LNCaP clone FGC (cell line): Measurements from ENCODE around the gene RNF144A.
A peak's percentile ranks its signal among the peaks of the same experiment; 100 is the strongest.

Source experiments
- DNase-seq: peaks from one replicate; pipeline ENCODE4 v3.0.0-alpha.2; 2011; ENCODE audit warnings: low read depth
- H3K4me3 ChIP-seq: 2 replicates; pipeline ENCODE4 v1.5.1; 2011; ENCODE audit warnings: mild to moderate bottlenecking, low read depth, low read length, control low read depth
- TF ChIP-seq, protein P1 (sequence below): IDR thresholded peaks from 2 replicates; pipeline ENCODE4 v1.5.1; 2012; ENCODE audit warnings: mild to moderate bottlenecking; ENCODE audit not compliant: control insufficient read depth, insufficient read depth; ENCODE audit errors: extremely low read depth

RNF144A gene

DNA sequence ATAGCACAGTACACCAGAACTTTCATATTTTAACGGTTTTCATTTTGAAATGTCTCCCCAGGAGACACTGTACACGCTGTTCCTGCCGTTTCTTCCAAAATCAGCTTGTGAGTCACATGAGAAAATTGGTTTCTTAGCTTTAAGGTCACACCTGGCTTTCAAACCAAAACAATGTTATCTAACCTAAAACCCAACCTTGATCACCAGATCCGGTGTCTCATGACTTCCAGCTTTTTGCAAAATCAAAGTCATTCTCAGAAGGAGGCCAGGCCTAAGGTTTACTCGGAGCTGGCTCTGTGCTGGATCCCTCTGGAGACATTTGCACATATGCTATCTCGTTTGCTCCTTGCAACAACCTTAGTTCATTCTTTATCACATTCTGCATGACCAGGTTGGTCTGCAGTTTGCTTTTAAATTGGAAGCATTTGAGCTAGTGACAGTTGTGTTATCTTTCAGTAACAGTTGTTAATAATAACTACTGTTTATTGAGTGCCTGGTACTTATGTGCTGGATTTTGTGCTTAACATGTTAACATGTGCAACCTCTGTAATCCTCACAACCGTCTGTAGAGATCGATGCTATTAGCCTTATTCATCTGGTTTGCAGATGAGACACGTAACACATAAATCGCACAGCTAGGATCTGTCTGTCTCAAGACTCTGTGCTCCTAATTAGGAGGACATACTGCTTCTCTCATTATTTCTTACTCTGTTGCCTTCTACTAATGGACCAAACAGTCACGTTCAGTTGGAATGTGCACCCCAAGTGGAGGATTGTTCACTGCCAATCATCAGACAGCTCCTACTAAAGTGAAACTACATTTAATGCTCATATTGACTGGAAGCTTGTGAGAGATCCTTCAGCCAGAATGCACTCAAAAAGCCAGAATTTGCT is 105.5 kb downstream of the RNF144A start:
- DNase-seq: no peak
- TF ChIP-seq, protein P1, sequence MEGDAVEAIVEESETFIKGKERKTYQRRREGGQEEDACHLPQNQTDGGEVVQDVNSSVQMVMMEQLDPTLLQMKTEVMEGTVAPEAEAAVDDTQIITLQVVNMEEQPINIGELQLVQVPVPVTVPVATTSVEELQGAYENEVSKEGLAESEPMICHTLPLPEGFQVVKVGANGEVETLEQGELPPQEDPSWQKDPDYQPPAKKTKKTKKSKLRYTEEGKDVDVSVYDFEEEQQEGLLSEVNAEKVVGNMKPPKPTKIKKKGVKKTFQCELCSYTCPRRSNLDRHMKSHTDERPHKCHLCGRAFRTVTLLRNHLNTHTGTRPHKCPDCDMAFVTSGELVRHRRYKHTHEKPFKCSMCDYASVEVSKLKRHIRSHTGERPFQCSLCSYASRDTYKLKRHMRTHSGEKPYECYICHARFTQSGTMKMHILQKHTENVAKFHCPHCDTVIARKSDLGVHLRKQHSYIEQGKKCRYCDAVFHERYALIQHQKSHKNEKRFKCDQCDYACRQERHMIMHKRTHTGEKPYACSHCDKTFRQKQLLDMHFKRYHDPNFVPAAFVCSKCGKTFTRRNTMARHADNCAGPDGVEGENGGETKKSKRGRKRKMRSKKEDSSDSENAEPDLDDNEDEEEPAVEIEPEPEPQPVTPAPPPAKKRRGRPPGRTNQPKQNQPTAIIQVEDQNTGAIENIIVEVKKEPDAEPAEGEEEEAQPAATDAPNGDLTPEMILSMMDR: no peak
- no peak overlapping the region for H3K4me3 ChIP-seq

GRCh38 chr2:7023542-7023941 is 106.3 kb downstream of the RNF144A start:
- no peak overlapping the region for H3K4me3 ChIP-seq
- TF ChIP-seq, protein P1: no peak
- peak; percentile 70 for DNase-seq

- DNase-seq: no peak
- no peak overlapping the region for H3K4me3 ChIP-seq
These were observed 107.0 kb downstream of the RNF144A start for GRCh38 chr2:7024261-7024660.

DNA sequence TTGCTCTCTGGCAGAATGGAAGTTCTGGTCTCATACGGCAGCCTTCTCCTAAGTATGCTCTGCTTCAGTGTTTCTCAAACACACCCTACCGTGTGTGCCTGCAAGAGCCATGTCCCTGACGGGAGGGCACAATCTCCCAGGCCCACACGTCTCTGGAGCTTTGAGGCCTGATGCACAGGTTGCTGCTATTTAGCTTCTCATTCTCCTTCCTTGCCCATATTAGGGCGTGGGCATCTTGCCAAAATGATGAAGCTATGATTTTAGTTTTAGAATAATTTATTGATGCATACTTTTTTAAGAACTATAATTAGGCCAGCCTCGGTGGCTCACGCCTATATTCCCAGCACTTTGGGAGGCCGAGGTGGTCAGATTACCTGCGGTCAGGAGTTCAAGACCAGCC is 107.9 kb downstream of the RNF144A start:
- TF ChIP-seq, protein P1: no peak
- H3K4me3 ChIP-seq: no peak overlapping the region
- DNase-seq: no peak

More at GRCh38 chr2:7024261-7024660, 107.0 kb downstream of the RNF144A start:
- TF ChIP-seq, protein P1: 0 out of 2 replicates have a peak, but pooled peaks have one; percentile 10

- TF ChIP-seq, protein P1: no peak
- DNase-seq: no peak
- H3K4me3 ChIP-seq: no peak overlapping the region
These were observed 109.5 kb downstream of the RNF144A start for GRCh38 chr2:7026742-7027141.

- H3K4me3 ChIP-seq: no peak overlapping the region
- TF ChIP-seq, protein P1: no peak
These were observed 110.2 kb downstream of the RNF144A start for GRCh38 chr2:7027411-7027810.

More at GRCh38 chr2:7027411-7027810, 110.2 kb downstream of the RNF144A start:
- DNase-seq: no peak
